ENCODE measurements around the gene HINFP. TPM values are rescaled to one million over a fixed set of nuclear protein-coding genes. Genes with fewer than 3 reads are reported as not detected.

The HINFP gene
- polyA plus RNA-seq, 1 donor from 2014 or later = 50.0 TPM

DNA sequence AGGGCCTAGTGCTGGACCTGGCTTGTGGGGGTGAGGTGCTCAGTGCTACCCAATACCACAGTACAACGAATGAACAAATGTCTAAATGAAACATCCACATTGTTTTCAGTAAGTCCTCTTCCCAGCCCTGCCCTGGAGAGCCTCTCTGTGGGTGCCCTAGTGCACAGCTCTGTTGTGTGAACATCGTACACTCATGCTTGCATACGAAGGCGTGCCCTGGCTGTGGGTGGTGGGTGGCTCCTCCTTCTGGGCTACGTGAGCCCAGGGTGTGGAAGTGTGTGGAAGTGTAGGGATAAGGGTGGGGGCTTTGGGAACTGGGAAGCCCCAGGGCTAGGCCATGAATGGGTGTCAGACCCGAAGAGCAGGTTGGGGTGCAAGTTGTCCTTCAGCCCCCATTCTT lies 46.6 kb downstream of the HINFP start:
- Histone ChIP-seq H3K4me3 (ENCODE audit: low read length) (no peak overlapping the region), H4K20me1 (ENCODE audit: insufficient read depth) (no peaks in the 10 kb centered on the region), H3K27ac (ENCODE audit: low read length) (no peak overlapping the region)

DNA sequence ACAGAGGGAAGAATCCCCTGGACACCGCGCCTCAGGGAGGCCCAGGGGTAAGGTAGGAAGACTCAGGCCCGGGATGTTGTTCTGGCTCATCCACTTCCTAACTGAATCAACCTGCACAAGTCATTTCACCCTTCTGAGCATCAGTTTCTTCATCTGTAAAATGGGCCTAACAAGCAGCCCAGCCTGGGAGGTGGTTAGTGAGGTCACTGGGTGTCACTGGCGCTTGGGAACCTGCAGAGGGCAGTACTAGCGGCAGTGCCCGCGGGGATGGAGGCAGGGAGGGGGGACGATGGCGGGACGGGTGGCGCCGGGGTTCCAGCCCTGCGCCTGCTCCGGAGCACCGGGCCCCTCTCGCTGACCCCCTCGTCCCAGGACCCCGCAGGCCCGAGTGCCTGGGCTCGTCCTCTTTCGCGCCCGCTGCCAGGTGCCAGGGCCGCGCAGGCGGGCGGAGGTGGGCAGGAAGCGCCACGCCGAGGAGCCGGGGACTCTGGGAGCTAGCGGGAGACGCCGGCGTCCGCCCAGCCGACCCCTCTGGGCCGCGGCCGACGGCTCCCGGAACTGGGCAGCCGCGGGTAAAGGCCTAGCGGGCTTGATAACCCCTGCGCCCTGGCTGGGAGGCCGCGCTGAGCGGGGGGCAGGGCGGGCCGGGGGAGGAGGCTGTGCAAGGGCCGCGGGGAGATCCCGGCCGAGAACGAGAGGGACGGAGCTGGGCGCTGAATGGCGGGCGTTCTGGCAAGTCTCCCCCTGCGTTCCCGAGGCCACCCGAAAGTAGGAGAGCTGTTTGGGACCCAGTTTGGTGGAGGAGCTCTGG lies 47.3 kb downstream of the HINFP start, which contains the start of gene NLRX1:
TSS of gene NLRX1 (plus strand) at position 255 of the 811 bp plus-strand sequence. CDS start 2,679 bp downstream, outside the sequence.
- Histone ChIP-seq H3K9ac (ENCODE audit: low read length) (no peak within 1 kb of the TSS), H3K36me3 (ENCODE audit: insufficient read depth, low read length) (no peaks in the 10 kb centered on the region), H3K79me2 (replicated peaks; ENCODE audit: insufficient read depth, low read length) (no peaks in the 10 kb centered on the region), H3K9me3 (ENCODE audit: low read length) (no peaks in the 10 kb centered on the region), H3K4me3 (ENCODE audit: low read length) (peak within 1 kb of the TSS; percentile 47), H3K9me2 (ENCODE audit: insufficient read depth, low read length) (no peaks in the 10 kb centered on the region), H4K20me1 (ENCODE audit: insufficient read depth) (no peaks in the 10 kb centered on the region), H3K27ac (ENCODE audit: low read length) (no peak within 1 kb of the TSS), H3F3A (ENCODE audit: insufficient read depth, low read length, poor library complexity, severe bottlenecking) (no peaks in the 10 kb centered on the region), H3K27me3 (ENCODE audit: insufficient read depth, low read depth, low read length) (peaks cover 13% of the 10 kb centered on the region), H2AFZ (ENCODE audit: low read depth, low read length) (peak within 1 kb of the TSS; percentile 8), H3K4me2 (ENCODE audit: low read length) (no peak within 1 kb of the TSS)
- no peak for TF ChIP-seq POLR2AphosphoS5 (IDR thresholded peaks at IDR 0.05)
- TF ChIP-seq, protein P1, sequence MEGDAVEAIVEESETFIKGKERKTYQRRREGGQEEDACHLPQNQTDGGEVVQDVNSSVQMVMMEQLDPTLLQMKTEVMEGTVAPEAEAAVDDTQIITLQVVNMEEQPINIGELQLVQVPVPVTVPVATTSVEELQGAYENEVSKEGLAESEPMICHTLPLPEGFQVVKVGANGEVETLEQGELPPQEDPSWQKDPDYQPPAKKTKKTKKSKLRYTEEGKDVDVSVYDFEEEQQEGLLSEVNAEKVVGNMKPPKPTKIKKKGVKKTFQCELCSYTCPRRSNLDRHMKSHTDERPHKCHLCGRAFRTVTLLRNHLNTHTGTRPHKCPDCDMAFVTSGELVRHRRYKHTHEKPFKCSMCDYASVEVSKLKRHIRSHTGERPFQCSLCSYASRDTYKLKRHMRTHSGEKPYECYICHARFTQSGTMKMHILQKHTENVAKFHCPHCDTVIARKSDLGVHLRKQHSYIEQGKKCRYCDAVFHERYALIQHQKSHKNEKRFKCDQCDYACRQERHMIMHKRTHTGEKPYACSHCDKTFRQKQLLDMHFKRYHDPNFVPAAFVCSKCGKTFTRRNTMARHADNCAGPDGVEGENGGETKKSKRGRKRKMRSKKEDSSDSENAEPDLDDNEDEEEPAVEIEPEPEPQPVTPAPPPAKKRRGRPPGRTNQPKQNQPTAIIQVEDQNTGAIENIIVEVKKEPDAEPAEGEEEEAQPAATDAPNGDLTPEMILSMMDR (IDR thresholded peaks at IDR 0.05; ENCODE audit: poor library complexity, severe bottlenecking) = peak; percentile 37

More for the DNA sequence above, 46.6 kb downstream of the HINFP start:
- Histone ChIP-seq H3F3A (ENCODE audit: insufficient read depth, low read length, poor library complexity, severe bottlenecking) (no peaks in the 10 kb centered on the region), H3K4me2 (ENCODE audit: low read length) (no peak overlapping the region), H3K36me3 (ENCODE audit: insufficient read depth, low read length) (no peaks in the 10 kb centered on the region), H3K9me2 (ENCODE audit: insufficient read depth, low read length) (no peaks in the 10 kb centered on the region), H3K9me3 (ENCODE audit: low read length) (no peaks in the 10 kb centered on the region), H3K79me2 (replicated peaks; ENCODE audit: insufficient read depth, low read length) (no peaks in the 10 kb centered on the region), H3K9ac (ENCODE audit: low read length) (no peak overlapping the region), H2AFZ (ENCODE audit: low read depth, low read length) (no peak overlapping the region), H3K27me3 (ENCODE audit: insufficient read depth, low read depth, low read length) (peaks cover 13% of the 10 kb centered on the region)
- TF ChIP-seq, protein P1 (IDR thresholded peaks at IDR 0.05; ENCODE audit: poor library complexity, severe bottlenecking) = no peak
- TF ChIP-seq MXI1 (conservative IDR thresholded peaks at IDR 0.05; ENCODE audit: poor library complexity, severe bottlenecking) (no peak), POLR2AphosphoS5 (IDR thresholded peaks at IDR 0.05) (no peak), RAD21 (conservative IDR thresholded peaks at IDR 0.05) (no peak), TAF1 (IDR thresholded peaks at IDR 0.05; ENCODE audit: low read depth) (no peak), EP300 (conservative IDR thresholded peaks at IDR 0.05; ENCODE audit: poor library complexity, severe bottlenecking) (no peak), SMC3 (conservative IDR thresholded peaks at IDR 0.05; ENCODE audit: poor library complexity) (no peak), EZH2 (IDR thresholded peaks at IDR 0.05; ENCODE audit: borderline replicate concordance, insufficient read depth, low read length, poor library complexity, severe bottlenecking) (no peak)
- TF ChIP-seq, protein P2, sequence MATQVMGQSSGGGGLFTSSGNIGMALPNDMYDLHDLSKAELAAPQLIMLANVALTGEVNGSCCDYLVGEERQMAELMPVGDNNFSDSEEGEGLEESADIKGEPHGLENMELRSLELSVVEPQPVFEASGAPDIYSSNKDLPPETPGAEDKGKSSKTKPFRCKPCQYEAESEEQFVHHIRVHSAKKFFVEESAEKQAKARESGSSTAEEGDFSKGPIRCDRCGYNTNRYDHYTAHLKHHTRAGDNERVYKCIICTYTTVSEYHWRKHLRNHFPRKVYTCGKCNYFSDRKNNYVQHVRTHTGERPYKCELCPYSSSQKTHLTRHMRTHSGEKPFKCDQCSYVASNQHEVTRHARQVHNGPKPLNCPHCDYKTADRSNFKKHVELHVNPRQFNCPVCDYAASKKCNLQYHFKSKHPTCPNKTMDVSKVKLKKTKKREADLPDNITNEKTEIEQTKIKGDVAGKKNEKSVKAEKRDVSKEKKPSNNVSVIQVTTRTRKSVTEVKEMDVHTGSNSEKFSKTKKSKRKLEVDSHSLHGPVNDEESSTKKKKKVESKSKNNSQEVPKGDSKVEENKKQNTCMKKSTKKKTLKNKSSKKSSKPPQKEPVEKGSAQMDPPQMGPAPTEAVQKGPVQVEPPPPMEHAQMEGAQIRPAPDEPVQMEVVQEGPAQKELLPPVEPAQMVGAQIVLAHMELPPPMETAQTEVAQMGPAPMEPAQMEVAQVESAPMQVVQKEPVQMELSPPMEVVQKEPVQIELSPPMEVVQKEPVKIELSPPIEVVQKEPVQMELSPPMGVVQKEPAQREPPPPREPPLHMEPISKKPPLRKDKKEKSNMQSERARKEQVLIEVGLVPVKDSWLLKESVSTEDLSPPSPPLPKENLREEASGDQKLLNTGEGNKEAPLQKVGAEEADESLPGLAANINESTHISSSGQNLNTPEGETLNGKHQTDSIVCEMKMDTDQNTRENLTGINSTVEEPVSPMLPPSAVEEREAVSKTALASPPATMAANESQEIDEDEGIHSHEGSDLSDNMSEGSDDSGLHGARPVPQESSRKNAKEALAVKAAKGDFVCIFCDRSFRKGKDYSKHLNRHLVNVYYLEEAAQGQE (IDR thresholded peaks at IDR 0.05; ENCODE audit: borderline replicate concordance) = no peak
